SK-N-SH (cell line): Measurements from ENCODE around the gene HDGFL3. TPM values are rescaled to one million over a fixed set of nuclear protein-coding genes. Genes with fewer than 3 reads are reported as not detected.

Source experiments
- CTCF ChIA-PET: fragments of 300-600, 350-600 bp; formaldehyde crosslinking; extraction: SDS; loops from one replicate; lab custom pipeline; 2021; lab: Yijun Ruan, JAX
- POLR2A ChIA-PET: fragments of 350-600 bp; sonication (Branson Sonifier 250); formaldehyde crosslinking; extraction: SDS; loops from one replicate; lab custom pipeline; 2020; ENCODE audit warnings: antibody characterized with exemption, inconsistent platforms; lab: Yijun Ruan, JAX
- DNase-seq: peaks from one replicate; pipeline ENCODE4 v3.0.0; 2012
- H2AFZ ChIP-seq: fragments of 200-600 bp; sonication (generic); 2 replicates; pipeline ENCODE4 v1.8.1; 2016; ENCODE audit warnings: antibody characterized with exemption, mild to moderate bottlenecking, low read depth
- H3F3A ChIP-seq: fragments of 200-600 bp; sonication (generic); replicated peaks from 2 replicates; pipeline ENCODE3; 2016; ENCODE audit warnings: antibody characterized with exemption, mild to moderate bottlenecking; ENCODE audit not compliant: insufficient read depth
- H3K27ac ChIP-seq, 2 experiments: fragments of 200-500 bp in 1 of 2; fragments of 200-600 bp in 1 of 2; sonication (Bioruptor generic) in 1 of 2; sonication (generic), shearing (Covaris generic) in 1 of 2; 2 replicates each; pipeline versions ENCODE4 v1.5.1 to v1.6.1; 2014 to 2016; ENCODE audit warnings: low read depth in 2 of 2, inconsistent platforms in 1 of 2, low read length in 1 of 2, mild to moderate bottlenecking in 1 of 2, mixed read lengths in 1 of 2
- H3K27me3 ChIP-seq: fragments of 200-600 bp; sonication (generic), shearing (Covaris generic); 2 replicates; pipeline ENCODE4 v1.6.1; 2016; ENCODE audit warnings: mixed run types; ENCODE audit not compliant: insufficient read depth
- H3K36me3 ChIP-seq, 2 experiments: fragments of 200-500 bp in 1 of 2; fragments of 200-600 bp in 1 of 2; sonication (Bioruptor generic) in 1 of 2; sonication (generic) in 1 of 2; replicated peaks in 1 of 2; 2 replicates each; pipeline versions ENCODE3 to v1.5.1; 2014 to 2016; ENCODE audit warnings: low read length in 1 of 2, mild to moderate bottlenecking in 1 of 2; ENCODE audit not compliant: insufficient read depth in 2 of 2, control insufficient read depth in 1 of 2
- H3K4me1 ChIP-seq, 2 experiments: fragments of 200-500 bp in 1 of 2; fragments of 200-600 bp in 1 of 2; sonication (Bioruptor generic) in 1 of 2; sonication (generic), shearing (Covaris generic) in 1 of 2; 2 replicates each; pipeline versions ENCODE4 v1.5.1 to v1.6.1; 2014 to 2016; ENCODE audit warnings: low read depth in 1 of 2, low read length in 1 of 2, mixed run types in 1 of 2; ENCODE audit not compliant: insufficient read depth in 2 of 2, control insufficient read depth in 1 of 2
- H3K4me2 ChIP-seq: fragments of 200-600 bp; sonication (generic), shearing (Covaris generic); 2 replicates; pipeline ENCODE4 v1.6.1; 2017; ENCODE audit warnings: mixed run types
- H3K4me3 ChIP-seq, 2 experiments: fragments of 200-500 bp in 1 of 2; fragments of 200-600 bp in 1 of 2; sonication (Bioruptor generic) in 1 of 2; sonication (generic), shearing (Covaris generic) in 1 of 2; 2 replicates each; pipeline versions ENCODE4 v1.5.1 to v1.8.1; 2014 to 2016; ENCODE audit warnings: low read depth in 2 of 2, inconsistent platforms in 1 of 2, low read length in 1 of 2, mild to moderate bottlenecking in 1 of 2, mixed read lengths in 1 of 2, moderate library complexity in 1 of 2
- H3K79me2 ChIP-seq: fragments of 200-600 bp; sonication (generic); 2 replicates; pipeline ENCODE4 v1.8.1; 2017; ENCODE audit warnings: mild to moderate bottlenecking; ENCODE audit not compliant: insufficient read depth
- H3K9ac ChIP-seq: fragments of 200-600 bp; sonication (generic); 2 replicates; pipeline ENCODE4 v1.6.1; 2017; ENCODE audit warnings: mixed run types
- H3K9me2 ChIP-seq: fragments of 200-600 bp; sonication (generic); 2 replicates; pipeline ENCODE4 v1.6.1; 2017; ENCODE audit warnings: mixed run types
- H3K9me3 ChIP-seq: fragments of 200-600 bp; sonication (generic); 2 replicates; pipeline ENCODE4 v1.6.1; 2017; ENCODE audit warnings: mixed run types, mild to moderate bottlenecking, moderate library complexity
- H4K20me1 ChIP-seq: fragments of 200-600 bp; sonication (generic); 2 replicates; pipeline ENCODE4 v1.6.1; 2017; ENCODE audit warnings: mild to moderate bottlenecking, mixed run types; ENCODE audit not compliant: insufficient read depth
- EP300 ChIP-seq, 2 experiments: IDR thresholded peaks; 2 replicates each; pipeline versions ENCODE4 v1.4.0 to v1.6.1; 2012; ENCODE audit warnings: borderline replicate concordance in 1 of 2, low read depth in 1 of 2, low read length in 1 of 2
- FOXJ3 ChIP-seq: sonication (generic); formaldehyde crosslinking; IDR thresholded peaks from 2 replicates; pipeline ENCODE4 v1.5.1; 2020; ENCODE audit warnings: mild to moderate bottlenecking, missing genetic modification reagents
- GABPA ChIP-seq: IDR thresholded peaks from 2 replicates; pipeline ENCODE4 v1.4.0; 2012; ENCODE audit warnings: low read depth, mild to moderate bottlenecking
- JUND ChIP-seq: IDR thresholded peaks from 2 replicates; pipeline ENCODE4 v1.4.0; 2012
- MEF2A ChIP-seq: IDR thresholded peaks from 2 replicates; pipeline ENCODE4 v1.4.0; 2012; ENCODE audit warnings: low read depth, borderline replicate concordance
- NFIC ChIP-seq: IDR thresholded peaks from 2 replicates; pipeline ENCODE4 v1.4.0; 2012; ENCODE audit warnings: borderline replicate concordance
- NRF1 ChIP-seq: IDR thresholded peaks from 2 replicates; pipeline ENCODE4 v1.6.1; 2012; ENCODE audit warnings: low read depth, mild to moderate bottlenecking, low read length
- RAD21 ChIP-seq: IDR thresholded peaks from 2 replicates; pipeline ENCODE4 v1.6.1; 2012; ENCODE audit warnings: mild to moderate bottlenecking, low read length
- RXRA ChIP-seq: IDR thresholded peaks from 2 replicates; pipeline ENCODE4 v1.4.0; 2012; ENCODE audit warnings: low read depth, mild to moderate bottlenecking, borderline replicate concordance
- SMC3 ChIP-seq: IDR thresholded peaks from 2 replicates; pipeline ENCODE4 v1.6.1; 2012; ENCODE audit warnings: low read depth, low read length, improper control_type of control experiment
- TEAD4 ChIP-seq: IDR thresholded peaks from 2 replicates; pipeline ENCODE4 v1.4.0; 2012; ENCODE audit warnings: mild to moderate bottlenecking, borderline replicate concordance; ENCODE audit not compliant: insufficient read depth
- WGBS: methylation state at CpG from one replicate; pipeline ENCODE4 v1.1.6; 2017; ENCODE audit warnings: low lambda C conversion rate; 5-methylcytosine and 5-hydroxymethylcytosine counted together
- polyA plus RNA-seq, 3 experiments: library from polyadenylated mRNA; depleted of rRNA; stranded (reverse); fragments of >200 nt; gene quantifications; 2 replicates each; pipeline ENCODE4 v1.2.3, GENCODE V29; 2012
- TF ChIP-seq, protein P1 (sequence below): IDR thresholded peaks from 2 replicates; pipeline ENCODE4 v1.4.0; 2012; ENCODE audit warnings: low read depth, borderline replicate concordance
- TF ChIP-seq, protein P2 (sequence below): IDR thresholded peaks from 2 replicates; pipeline ENCODE4 v1.6.1; 2012; ENCODE audit warnings: mild to moderate bottlenecking, low read depth, low read length, moderate library complexity
- TF ChIP-seq, protein P3 (sequence below): fragments of 200-600 bp; sonication (generic); IDR thresholded peaks from 2 replicates; pipeline ENCODE4 v1.6.1; 2017; ENCODE audit warnings: antibody characterized with exemption, mild to moderate bottlenecking, moderate library complexity
- TF ChIP-seq, protein P4 (sequence below): IDR thresholded peaks from 2 replicates; pipeline ENCODE4; 2012

HDGFL3 gene
- polyA plus RNA-seq, 1 of the 3 experiments (the other 2 are of a cell fraction) = 8.0 TPM

DNA sequence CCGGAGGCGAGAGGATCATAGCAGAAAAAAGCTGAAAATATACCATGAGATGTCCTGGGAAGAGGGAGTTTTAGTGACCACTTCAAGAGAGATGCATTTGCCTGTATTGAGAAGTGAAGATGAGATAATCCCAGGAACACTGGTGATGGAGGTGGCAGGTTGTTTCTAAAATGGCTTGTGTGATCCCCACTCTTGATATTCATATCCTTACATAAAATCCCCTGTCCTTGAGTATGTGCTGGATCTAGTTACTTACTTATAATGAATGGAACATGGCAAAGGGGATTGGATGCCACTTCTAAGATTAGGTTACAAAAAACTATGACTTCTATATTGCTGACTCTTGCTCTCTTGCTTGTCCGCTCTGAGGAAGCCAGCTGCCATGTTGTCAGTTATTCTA is 22.1 kb downstream of the HDGFL3 start:
- CTCF ChIA-PET = interaction anchor here (0.6 to 1.2 kb wide), 4 partner anchors 9 to 175 kb away, joined by 3 read pairs; no protein-coding TSS in a partner anchor
- POLR2A ChIA-PET = no interaction called here
- 98% methylated on average over 3 of the region's 3 CpGs for WGBS

More for the DNA sequence above, 22.1 kb downstream of the HDGFL3 start:
- no peak for TF ChIP-seq RAD21
- no peak for TF ChIP-seq NFIC
- TF ChIP-seq, protein P1, sequence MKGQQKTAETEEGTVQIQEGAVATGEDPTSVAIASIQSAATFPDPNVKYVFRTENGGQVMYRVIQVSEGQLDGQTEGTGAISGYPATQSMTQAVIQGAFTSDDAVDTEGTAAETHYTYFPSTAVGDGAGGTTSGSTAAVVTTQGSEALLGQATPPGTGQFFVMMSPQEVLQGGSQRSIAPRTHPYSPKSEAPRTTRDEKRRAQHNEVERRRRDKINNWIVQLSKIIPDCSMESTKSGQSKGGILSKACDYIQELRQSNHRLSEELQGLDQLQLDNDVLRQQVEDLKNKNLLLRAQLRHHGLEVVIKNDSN = no peak
- TF ChIP-seq RXRA = no peak
- no peak for TF ChIP-seq EP300 (IDR thresholded peaks at IDR 0.05; ENCODE audit: borderline replicate concordance in 1 of 2, low read depth in 1 of 2, low read length in 1 of 2)
- TF ChIP-seq, protein P2, sequence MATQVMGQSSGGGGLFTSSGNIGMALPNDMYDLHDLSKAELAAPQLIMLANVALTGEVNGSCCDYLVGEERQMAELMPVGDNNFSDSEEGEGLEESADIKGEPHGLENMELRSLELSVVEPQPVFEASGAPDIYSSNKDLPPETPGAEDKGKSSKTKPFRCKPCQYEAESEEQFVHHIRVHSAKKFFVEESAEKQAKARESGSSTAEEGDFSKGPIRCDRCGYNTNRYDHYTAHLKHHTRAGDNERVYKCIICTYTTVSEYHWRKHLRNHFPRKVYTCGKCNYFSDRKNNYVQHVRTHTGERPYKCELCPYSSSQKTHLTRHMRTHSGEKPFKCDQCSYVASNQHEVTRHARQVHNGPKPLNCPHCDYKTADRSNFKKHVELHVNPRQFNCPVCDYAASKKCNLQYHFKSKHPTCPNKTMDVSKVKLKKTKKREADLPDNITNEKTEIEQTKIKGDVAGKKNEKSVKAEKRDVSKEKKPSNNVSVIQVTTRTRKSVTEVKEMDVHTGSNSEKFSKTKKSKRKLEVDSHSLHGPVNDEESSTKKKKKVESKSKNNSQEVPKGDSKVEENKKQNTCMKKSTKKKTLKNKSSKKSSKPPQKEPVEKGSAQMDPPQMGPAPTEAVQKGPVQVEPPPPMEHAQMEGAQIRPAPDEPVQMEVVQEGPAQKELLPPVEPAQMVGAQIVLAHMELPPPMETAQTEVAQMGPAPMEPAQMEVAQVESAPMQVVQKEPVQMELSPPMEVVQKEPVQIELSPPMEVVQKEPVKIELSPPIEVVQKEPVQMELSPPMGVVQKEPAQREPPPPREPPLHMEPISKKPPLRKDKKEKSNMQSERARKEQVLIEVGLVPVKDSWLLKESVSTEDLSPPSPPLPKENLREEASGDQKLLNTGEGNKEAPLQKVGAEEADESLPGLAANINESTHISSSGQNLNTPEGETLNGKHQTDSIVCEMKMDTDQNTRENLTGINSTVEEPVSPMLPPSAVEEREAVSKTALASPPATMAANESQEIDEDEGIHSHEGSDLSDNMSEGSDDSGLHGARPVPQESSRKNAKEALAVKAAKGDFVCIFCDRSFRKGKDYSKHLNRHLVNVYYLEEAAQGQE = no peak
- no peak for TF ChIP-seq MEF2A
- TF ChIP-seq SMC3 = no peak
- no peak for TF ChIP-seq NRF1
- no peak for TF ChIP-seq FOXJ3 (CRISPR knock-in tag)
- no peak for TF ChIP-seq GABPA
- TF ChIP-seq, protein P3, sequence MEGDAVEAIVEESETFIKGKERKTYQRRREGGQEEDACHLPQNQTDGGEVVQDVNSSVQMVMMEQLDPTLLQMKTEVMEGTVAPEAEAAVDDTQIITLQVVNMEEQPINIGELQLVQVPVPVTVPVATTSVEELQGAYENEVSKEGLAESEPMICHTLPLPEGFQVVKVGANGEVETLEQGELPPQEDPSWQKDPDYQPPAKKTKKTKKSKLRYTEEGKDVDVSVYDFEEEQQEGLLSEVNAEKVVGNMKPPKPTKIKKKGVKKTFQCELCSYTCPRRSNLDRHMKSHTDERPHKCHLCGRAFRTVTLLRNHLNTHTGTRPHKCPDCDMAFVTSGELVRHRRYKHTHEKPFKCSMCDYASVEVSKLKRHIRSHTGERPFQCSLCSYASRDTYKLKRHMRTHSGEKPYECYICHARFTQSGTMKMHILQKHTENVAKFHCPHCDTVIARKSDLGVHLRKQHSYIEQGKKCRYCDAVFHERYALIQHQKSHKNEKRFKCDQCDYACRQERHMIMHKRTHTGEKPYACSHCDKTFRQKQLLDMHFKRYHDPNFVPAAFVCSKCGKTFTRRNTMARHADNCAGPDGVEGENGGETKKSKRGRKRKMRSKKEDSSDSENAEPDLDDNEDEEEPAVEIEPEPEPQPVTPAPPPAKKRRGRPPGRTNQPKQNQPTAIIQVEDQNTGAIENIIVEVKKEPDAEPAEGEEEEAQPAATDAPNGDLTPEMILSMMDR = no peak
- TF ChIP-seq TEAD4 = no peak
- TF ChIP-seq JUND = no peak
- TF ChIP-seq, protein P4, sequence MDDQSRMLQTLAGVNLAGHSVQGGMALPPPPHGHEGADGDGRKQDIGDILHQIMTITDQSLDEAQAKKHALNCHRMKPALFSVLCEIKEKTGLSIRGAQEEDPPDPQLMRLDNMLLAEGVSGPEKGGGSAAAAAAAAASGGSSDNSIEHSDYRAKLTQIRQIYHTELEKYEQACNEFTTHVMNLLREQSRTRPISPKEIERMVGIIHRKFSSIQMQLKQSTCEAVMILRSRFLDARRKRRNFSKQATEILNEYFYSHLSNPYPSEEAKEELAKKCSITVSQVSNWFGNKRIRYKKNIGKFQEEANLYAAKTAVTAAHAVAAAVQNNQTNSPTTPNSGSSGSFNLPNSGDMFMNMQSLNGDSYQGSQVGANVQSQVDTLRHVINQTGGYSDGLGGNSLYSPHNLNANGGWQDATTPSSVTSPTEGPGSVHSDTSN = no peak
- TF ChIP-seq, all 33 proteins: peak for 0
- Histone ChIP-seq H3K36me3 (peaks cover 0 to 6% of the 10 kb centered on the region in 2 experiments), H2AFZ (no peak overlapping the region), H3K4me3 (no peak overlapping the region), H3K9me3 (no peaks in the 10 kb centered on the region), H3K79me2 (peaks cover 85% of the 10 kb centered on the region), H3K9ac (no peak overlapping the region), H3K9me2 (no peaks in the 10 kb centered on the region), H4K20me1 (peaks cover 9% of the 10 kb centered on the region; the same call in 1 of the 2 replicates), H3K4me2 (no peak overlapping the region), H3K27ac (no peak overlapping the region), H3K4me1 (no peaks in the 10 kb centered on the region), H3F3A (no peaks in the 10 kb centered on the region), H3K27me3 (no peaks in the 10 kb centered on the region)
- DNase-seq = no peak
